NCI-H146 treated with DMSO at 0.1 percent for 48 hours (cell line): ENCODE results near the gene POFUT1.
"Not testable (repeated sequence)": the region's sequence is repeated elsewhere in the genome, so short reads cannot be mapped to it uniquely, and the experiment has no call there.

Experiments used
- DNase-seq: peaks from one replicate; lab custom pipeline; 2025; ENCODE audit not compliant: unreplicated experiment; lab: John Stamatoyannopoulos, UW

Gene POFUT1

GRCh38 chr20:32207626-32208498, at the start of gene POFUT1, which contains the start of gene PLAGL2:
TSS of gene POFUT1 (plus strand) at chr20:32207880. CDS start at chr20:32207942, 62 bp downstream.
TSS of gene PLAGL2 (minus strand) at chr20:32207743. CDS start at chr20:32202178, 5,565 bp downstream.
- DNase-seq: peak; percentile 85

- DNase-seq: no peak
These were observed 49.3 kb upstream of the POFUT1 start for GRCh38 chr20:32158351-32158750.

- no peak for DNase-seq
These were observed 48.6 kb upstream of the POFUT1 start for GRCh38 chr20:32158943-32159660.

GRCh38 chr20:32159766-32160221, 47.9 kb upstream of the POFUT1 start:
- no peak for DNase-seq

GRCh38 chr20:32160341-32160740, 47.3 kb upstream of the POFUT1 start:
- DNase-seq: no peak

- DNase-seq: no peak
These were observed 45.3 kb upstream of the POFUT1 start for GRCh38 chr20:32162351-32162750.

- DNase-seq: no peak
These were observed 43.7 kb upstream of the POFUT1 start for GRCh38 chr20:32163951-32164350.

- DNase-seq: no peak
These were observed 42.5 kb upstream of the POFUT1 start for GRCh38 chr20:32164984-32165735.

GRCh38 chr20:32165836-32166545, 41.7 kb upstream of the POFUT1 start:
- DNase-seq: no peak

GRCh38 chr20:32167552-32167951, 40.1 kb upstream of the POFUT1 start:
- DNase-seq: no peak

- no peak for DNase-seq
These were observed 39.3 kb upstream of the POFUT1 start for GRCh38 chr20:32168184-32168910.

GRCh38 chr20:32177696-32178095, 30.0 kb upstream of the POFUT1 start:
- not testable (repeated sequence) for DNase-seq

- no peak for DNase-seq
These were observed 28.2 kb upstream of the POFUT1 start for GRCh38 chr20:32179515-32179914.

- no peak for DNase-seq
These were observed 27.7 kb upstream of the POFUT1 start for GRCh38 chr20:32179934-32180333.

- no peak for DNase-seq
These were observed 26.1 kb upstream of the POFUT1 start for GRCh38 chr20:32181606-32182005.

- no peak for DNase-seq
These were observed 23.6 kb upstream of the POFUT1 start for GRCh38 chr20:32183947-32184635.

- DNase-seq: no peak
These were observed 22.6 kb upstream of the POFUT1 start for GRCh38 chr20:32184961-32185603.

- DNase-seq: no peak
These were observed 21.2 kb upstream of the POFUT1 start for GRCh38 chr20:32186506-32186905.
